HepG2 (cell line): ENCODE data around the gene SPATC1L.

Experiments used
- EP300 ChIP-seq, 3 experiments: sonication (generic) in 1 of 3; formaldehyde crosslinking in 1 of 3; IDR thresholded peaks; 2 replicates each; pipeline versions ENCODE4 v1.5.1 to v1.6.1; 2011 to 2020; ENCODE audit warnings: low read depth in 2 of 3, low read length in 2 of 3, borderline replicate concordance in 1 of 3, improper control_type of control experiment in 1 of 3, mild to moderate bottlenecking in 1 of 3, missing genetic modification reagents in 1 of 3, moderate library complexity in 1 of 3
- RELA ChIP-seq: sonication (generic); formaldehyde crosslinking; IDR thresholded peaks from 2 replicates; pipeline ENCODE4 v1.4.0; 2020; ENCODE audit warnings: missing genetic modification reagents
- RFXANK ChIP-seq: IDR thresholded peaks from 2 replicates; pipeline ENCODE4 v1.6.1; 2016
- ZFP36 ChIP-seq: fragments of 150-350 bp; IDR thresholded peaks from 2 replicates; pipeline ENCODE4 v1.6.1; 2018; ENCODE audit warnings: borderline replicate concordance, low read length, low read depth; ENCODE audit not compliant: partially characterized antibody
- ZFY ChIP-seq: sonication (generic); formaldehyde crosslinking; IDR thresholded peaks from 2 replicates; pipeline ENCODE4 v1.4.0; 2020; ENCODE audit warnings: missing genetic modification reagents
- ZNF121 ChIP-seq: sonication (generic); formaldehyde crosslinking; IDR thresholded peaks from 2 replicates; pipeline ENCODE4 v1.5.0; 2020; ENCODE audit warnings: mild to moderate bottlenecking, missing genetic modification reagents
- TF ChIP-seq, protein P1 (sequence below): sonication (generic); formaldehyde crosslinking; IDR thresholded peaks from 2 replicates; pipeline ENCODE4 v1.5.0; 2020; ENCODE audit warnings: mild to moderate bottlenecking, missing genetic modification reagents, moderate library complexity

DNA sequence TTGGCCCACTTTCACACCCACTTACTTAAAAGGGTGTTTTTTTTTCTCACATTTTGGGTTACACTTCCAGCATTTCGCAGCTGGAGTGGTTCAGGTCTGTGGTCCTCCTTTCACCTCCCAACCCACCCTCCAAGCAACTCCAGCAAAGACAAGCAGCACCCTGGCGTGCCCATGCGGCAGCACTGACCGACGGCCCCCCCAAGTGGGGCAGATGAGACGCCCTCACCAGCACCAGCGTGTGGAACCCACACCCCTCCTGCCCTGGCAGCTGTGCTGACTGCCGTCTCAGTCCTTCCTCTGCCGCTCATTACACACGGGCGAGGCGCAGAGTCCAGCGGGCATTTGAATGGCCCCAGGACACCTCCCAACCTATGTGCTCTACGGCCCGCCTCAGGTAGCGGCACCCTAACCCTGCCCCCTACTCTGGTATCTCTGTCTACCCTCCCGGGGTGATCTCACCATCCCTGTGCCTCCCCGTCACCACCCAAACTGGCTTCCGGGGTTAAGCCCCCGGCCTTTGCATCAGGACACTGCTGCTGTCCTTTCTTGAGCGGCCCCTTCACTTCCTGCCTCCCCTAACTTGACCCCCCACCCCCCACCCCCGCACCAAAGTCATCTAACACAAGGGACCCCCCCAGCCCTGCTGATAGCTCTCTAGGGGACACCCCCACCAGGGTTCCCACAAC, 33.4 kb upstream of the SPATC1L start:
- TF ChIP-seq, protein P1, sequence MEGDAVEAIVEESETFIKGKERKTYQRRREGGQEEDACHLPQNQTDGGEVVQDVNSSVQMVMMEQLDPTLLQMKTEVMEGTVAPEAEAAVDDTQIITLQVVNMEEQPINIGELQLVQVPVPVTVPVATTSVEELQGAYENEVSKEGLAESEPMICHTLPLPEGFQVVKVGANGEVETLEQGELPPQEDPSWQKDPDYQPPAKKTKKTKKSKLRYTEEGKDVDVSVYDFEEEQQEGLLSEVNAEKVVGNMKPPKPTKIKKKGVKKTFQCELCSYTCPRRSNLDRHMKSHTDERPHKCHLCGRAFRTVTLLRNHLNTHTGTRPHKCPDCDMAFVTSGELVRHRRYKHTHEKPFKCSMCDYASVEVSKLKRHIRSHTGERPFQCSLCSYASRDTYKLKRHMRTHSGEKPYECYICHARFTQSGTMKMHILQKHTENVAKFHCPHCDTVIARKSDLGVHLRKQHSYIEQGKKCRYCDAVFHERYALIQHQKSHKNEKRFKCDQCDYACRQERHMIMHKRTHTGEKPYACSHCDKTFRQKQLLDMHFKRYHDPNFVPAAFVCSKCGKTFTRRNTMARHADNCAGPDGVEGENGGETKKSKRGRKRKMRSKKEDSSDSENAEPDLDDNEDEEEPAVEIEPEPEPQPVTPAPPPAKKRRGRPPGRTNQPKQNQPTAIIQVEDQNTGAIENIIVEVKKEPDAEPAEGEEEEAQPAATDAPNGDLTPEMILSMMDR (CRISPR knock-in tag), result no peak
- TF ChIP-seq ZFP36 (no peak), RFXANK (no peak), ZFY (CRISPR knock-in tag) (no peak), ZNF121 (no peak), RELA (CRISPR knock-in tag) (no peak), EP300 (IDR thresholded peaks at IDR 0.05; ENCODE audit: low read depth in 2 of 2, low read length in 2 of 2) (no peak), EP300 (CRISPR knock-in tag; IDR thresholded peaks at IDR 0.05; ENCODE audit: borderline replicate concordance) (no peak)
